Stimulated activated CD4-positive, alpha-beta T cell treated with anti-CD3 and anti-CD28 coated beads, Interleukin-4, amount 100 ng/mL, for 24 hours (primary cell): ENCODE data around the gene TPR.

Source experiments
- DNase-seq: peaks from one replicate; pipeline ENCODE4 v3.0.0-alpha.2; 2020

The TPR gene

GRCh38 chr1:186326009-186326408 lies 49.0 kb downstream of the TPR start:
- no peak for DNase-seq

DNA sequence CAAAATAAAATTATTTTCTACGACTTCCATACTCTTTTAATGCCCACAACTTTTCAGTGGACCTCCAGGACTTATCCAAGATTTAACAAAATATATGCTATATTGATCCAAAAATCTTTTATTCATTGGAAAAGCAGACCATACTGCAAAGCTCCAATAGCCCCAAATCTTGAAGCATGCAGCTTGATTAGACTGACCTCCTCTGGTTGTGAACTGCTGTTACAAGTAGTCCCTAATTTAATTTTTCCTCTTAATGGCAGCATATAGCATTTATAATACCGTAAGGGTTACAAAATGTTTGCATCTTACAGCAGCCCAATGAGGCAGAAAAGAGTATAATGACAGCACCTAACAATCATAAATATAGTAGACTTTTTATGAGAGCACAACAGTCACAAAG lies 49.8 kb downstream of the TPR start:
- DNase-seq: no peak

GRCh38 chr1:186323865-186324264 lies 51.2 kb downstream of the TPR start:
- no peak for DNase-seq

- no peak for DNase-seq
Observed at GRCh38 chr1:186315570-186315969, 59.5 kb downstream of the TPR start.

GRCh38 chr1:186311375-186312051 lies 63.5 kb downstream of the TPR start:
- no peak for DNase-seq

- DNase-seq: no peak
Observed at GRCh38 chr1:186310307-186310706, 64.7 kb downstream of the TPR start.

DNA sequence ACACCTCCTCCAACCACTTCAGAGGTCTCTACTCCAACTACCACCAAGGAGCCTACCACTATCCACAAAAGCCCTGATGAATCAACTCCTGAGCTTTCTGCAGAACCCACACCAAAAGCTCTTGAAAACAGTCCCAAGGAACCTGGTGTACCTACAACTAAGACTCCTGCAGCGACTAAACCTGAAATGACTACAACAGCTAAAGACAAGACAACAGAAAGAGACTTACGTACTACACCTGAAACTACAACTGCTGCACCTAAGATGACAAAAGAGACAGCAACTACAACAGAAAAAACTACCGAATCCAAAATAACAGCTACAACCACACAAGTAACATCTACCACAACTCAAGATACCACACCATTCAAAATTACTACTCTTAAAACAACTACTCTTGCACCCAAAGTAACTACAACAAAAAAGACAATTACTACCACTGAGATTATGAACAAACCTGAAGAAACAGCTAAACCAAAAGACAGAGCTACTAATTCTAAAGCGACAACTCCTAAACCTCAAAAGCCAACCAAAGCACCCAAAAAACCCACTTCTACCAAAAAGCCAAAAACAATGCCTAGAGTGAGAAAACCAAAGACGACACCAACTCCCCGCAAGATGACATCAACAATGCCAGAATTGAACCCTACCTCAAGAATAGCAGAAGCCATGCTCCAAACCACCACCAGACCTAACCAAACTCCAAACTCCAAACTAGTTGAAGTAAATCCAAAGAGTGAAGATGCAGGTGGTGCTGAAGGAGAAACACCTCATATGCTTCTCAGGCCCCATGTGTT lies 66.6 kb downstream of the TPR start:
- no peak for DNase-seq

GRCh38 chr1:186307445-186307844 lies 67.6 kb downstream of the TPR start:
- DNase-seq: no peak

GRCh38 chr1:186306533-186306932 lies 68.5 kb downstream of the TPR start:
- no peak for DNase-seq

GRCh38 chr1:186304982-186305949 lies 69.8 kb downstream of the TPR start:
- no peak for DNase-seq

- DNase-seq: no peak
Observed at GRCh38 chr1:186303911-186304310, 71.1 kb downstream of the TPR start.

DNA sequence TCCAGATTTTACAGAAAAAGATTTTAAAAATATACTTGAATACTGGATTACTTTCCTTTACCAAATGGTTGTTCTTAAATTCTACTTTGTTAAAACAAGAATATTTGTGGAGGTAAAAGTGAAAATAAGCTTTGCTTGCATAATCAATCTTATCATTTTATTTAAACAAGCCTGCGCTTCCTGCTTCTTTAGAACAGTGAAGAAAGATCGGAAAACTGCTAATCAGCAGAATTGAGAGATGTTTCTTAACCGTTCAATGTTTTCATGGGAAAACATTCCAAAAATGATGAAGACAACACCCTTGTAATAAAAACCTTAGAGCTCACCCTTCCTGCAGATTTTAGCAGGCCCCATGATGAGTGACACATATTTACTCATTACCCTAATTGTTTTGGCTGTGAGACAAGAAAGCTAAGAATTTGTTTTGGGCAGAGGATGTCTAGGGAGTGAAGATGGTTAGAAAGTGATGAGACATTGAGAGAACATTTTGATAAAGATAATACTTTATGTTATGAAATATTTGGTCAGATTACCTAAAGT lies 72.6 kb downstream of the TPR start:
- no peak for DNase-seq

- DNase-seq: peak; percentile 43
Observed at GRCh38 chr1:186301448-186301847, 73.6 kb downstream of the TPR start.

DNA sequence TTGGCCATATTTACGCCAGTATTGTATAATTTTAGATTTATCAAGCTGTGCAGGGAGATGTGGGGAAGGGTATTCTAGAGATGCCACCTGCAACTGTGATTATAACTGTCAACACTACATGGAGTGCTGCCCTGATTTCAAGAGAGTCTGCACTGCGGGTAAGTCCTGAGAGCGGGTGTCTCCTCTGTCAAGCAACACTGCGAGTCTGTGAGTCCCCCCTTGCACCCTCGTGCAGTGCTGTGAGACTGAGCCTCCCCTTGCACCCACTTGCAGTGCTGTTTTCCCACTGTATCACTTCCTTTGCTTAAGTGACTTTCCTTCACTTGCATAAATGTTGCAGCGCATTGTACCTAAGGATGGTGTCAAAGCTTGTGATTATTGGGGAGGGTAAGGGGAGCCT lies 75.0 kb downstream of the TPR start:
- no peak for DNase-seq

DNA sequence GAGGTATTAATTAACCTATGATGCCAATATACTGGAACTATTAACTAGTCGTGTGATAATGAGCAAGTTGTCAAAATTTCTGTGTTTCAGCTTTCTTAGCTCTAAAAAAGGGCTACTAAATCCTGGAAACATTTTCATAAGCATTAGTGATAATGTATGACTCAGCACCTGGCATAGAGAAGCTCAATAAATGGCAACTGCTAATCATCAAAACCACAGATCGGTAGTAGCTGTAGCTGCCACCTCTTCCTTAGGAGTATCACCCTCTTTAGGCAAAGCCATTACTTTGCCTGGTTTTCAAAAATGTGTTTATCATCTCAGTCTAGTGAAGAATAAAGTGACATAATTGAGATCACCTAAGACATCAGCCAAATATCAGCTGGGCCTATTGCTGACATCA lies 75.5 kb downstream of the TPR start:
- no peak for DNase-seq

DNA sequence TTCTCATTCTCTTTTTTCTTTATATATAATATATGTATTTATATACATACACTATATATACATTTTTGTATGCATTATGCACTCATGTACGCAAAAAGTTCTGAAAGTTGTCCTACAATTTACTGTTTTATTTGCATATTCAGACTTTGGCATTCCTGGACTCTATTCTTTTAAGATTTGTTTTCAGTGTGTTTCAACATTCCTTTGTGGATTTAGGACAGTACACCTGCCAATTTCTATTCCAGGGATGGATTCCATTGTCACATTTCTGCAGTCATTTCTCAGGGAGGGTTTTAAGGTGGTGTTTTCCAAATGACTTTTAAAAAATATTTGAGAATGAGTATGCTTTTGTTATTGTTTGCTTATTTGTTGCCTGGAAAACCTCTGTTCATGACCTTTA lies 76.2 kb downstream of the TPR start:
- DNase-seq: no peak

- no peak for DNase-seq
Observed at GRCh38 chr1:186297439-186298045, 77.5 kb downstream of the TPR start.

DNA sequence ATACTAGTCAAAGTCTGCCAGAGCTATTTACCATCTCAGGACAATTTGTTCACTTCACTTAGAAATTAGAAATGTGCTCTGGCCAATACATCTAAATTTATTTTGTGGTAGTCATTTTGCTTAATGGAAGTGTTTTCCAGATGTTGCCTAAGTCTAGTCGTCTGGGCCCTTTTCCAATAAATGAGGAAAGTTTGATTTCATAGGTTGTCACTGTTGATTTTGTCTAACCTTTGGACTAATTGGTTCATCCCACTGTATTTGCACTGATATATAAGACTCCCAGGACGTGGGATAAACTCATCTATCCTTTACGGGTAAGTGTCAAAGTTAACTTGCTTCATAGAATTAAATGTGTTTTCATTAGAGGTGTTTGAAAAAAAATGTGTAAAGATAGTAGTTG lies 79.1 kb downstream of the TPR start, which contains the start of gene PRG4:
Gene PRG4, plus strand, starts transcription at position 300 of the 400 bp plus-strand sequence.
- DNase-seq: no peak

DNA sequence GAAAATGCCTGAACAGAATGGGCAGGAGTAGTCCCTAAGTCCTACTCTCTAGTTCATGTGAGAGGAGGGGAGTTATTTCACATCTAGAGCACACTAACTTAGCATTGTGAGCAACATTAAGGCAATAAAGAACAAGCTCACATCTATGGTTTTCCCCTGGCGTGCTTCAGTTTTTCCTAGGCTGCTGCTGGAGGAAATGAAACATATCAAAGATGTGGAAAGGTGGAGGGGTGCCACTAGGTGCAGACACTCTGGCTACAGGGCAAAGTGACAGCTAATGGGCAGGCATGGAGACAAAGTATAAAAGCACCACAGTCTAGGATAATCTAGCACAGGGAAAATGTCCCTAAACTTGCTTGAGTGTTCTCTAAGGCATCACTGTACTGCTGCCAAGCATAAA lies 82.2 kb downstream of the TPR start:
- no peak for DNase-seq

- no peak for DNase-seq
Observed at GRCh38 chr1:186291271-186291670, 83.8 kb downstream of the TPR start.

DNA sequence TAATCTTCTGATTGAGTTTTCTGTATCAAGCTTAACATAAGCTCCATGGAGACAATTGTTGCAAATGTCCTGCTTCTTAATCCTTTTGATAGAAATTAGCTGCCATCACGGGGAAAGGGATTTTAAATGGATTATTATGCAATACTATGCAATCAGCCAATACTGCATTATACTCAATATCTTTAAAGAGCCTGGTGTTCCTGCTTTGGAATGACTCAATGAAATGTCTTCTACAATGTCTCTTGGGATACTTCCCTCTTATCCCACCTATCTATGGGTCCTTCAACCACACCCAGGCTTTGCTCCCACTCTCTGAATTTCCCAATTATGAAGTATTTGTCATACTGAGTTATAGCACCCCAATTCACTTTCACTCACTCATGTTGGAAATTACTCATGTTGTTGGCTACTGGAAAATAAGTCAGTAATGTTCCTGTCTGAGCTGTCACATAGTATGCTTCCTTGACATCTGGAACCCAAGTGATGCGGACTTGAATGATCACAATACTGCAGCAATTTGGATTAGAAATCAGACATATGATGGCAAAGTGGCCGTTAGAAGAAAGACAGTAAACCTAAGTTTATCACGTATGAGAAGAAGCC lies 85.0 kb downstream of the TPR start:
- no peak for DNase-seq
